ENCODE data around the gene SMAD5. TPM values are rescaled to one million over a fixed set of nuclear protein-coding genes. Genes with fewer than 3 reads are reported as not detected.
A peak's percentile ranks its signal among the peaks of the same experiment; 100 is the strongest.

The SMAD5 gene
- total RNA-seq, 1 donor from 2014 or later = 32.9 TPM

DNA sequence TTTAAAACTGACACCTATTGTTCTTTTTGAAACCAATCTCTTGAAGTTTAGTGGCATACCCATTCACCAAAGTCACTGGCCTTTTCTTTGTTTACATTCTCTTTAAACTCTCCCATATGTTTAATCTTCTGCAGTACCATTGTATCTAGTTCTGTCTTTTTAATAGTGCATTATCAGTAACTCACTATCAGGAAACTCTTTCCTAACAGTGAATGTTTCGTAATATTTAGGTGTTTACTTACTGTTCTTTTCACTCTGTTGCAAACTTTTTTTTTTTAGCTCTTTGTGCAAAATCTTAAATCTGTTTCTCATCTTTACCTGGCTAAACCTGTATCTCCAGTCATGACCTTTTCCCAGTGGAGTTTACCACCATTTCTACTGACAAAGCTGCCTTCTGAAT lies 17.2 kb downstream of the SMAD5 start:
- TF ChIP-seq, protein P1, sequence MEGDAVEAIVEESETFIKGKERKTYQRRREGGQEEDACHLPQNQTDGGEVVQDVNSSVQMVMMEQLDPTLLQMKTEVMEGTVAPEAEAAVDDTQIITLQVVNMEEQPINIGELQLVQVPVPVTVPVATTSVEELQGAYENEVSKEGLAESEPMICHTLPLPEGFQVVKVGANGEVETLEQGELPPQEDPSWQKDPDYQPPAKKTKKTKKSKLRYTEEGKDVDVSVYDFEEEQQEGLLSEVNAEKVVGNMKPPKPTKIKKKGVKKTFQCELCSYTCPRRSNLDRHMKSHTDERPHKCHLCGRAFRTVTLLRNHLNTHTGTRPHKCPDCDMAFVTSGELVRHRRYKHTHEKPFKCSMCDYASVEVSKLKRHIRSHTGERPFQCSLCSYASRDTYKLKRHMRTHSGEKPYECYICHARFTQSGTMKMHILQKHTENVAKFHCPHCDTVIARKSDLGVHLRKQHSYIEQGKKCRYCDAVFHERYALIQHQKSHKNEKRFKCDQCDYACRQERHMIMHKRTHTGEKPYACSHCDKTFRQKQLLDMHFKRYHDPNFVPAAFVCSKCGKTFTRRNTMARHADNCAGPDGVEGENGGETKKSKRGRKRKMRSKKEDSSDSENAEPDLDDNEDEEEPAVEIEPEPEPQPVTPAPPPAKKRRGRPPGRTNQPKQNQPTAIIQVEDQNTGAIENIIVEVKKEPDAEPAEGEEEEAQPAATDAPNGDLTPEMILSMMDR (conservative IDR thresholded peaks at IDR 0.05; ENCODE audit: low read depth, low read length) = no peak
- DNase-seq (ENCODE audit: low read depth) = no peak
- H3K4me3 ChIP-seq (ENCODE audit: low read depth, low read length) = no peak overlapping the region

DNA sequence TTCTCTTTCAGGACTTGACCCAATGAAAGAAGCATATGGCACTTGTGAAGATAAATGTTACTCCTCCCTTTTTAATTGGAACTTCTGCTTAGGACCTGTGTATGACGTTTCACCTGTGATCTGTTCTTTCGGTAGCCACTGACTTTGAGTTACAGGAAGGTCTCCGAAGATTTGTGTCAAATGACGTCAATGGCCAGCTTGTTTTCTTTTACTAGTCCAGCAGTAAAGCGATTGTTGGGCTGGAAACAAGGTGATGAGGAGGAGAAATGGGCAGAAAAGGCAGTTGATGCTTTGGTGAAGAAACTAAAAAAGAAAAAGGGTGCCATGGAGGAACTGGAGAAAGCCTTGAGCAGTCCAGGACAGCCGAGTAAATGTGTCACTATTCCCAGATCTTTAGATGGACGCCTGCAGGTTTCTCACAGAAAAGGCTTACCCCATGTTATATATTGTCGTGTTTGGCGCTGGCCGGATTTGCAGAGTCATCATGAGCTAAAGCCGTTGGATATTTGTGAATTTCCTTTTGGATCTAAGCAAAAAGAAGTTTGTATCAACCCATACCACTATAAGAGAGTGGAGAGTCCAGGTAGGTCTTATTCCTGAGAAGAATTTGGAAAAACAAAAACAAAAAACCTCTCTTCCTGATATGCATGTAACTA lies 21.1 kb downstream of the SMAD5 start:
- no peak overlapping the region for H3K4me3 ChIP-seq (ENCODE audit: low read depth, low read length)
- TF ChIP-seq, protein P1 (conservative IDR thresholded peaks at IDR 0.05; ENCODE audit: low read depth, low read length) = no peak
- no peak for DNase-seq (ENCODE audit: low read depth)

DNA sequence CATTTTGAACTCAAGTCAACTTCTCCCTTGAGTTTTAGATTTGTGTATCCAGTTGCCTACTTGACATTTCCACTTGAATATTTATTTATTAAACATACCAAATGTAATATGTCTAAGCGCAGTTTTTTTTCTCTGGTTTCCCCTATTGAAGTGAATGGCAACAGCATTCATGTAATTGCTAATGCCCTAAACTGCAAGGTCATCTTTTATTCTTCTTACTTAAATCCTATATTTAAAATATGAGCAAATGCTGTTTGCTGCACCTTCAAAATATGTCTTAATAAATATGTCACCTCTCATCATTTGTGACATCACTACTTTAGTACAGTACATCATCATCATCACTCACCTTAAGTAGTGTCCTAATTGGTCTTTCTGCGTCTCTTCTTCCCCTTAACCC lies 22.4 kb downstream of the SMAD5 start:
- H3K4me3 ChIP-seq (ENCODE audit: low read depth, low read length) = no peak overlapping the region
- TF ChIP-seq, protein P1 (conservative IDR thresholded peaks at IDR 0.05; ENCODE audit: low read depth, low read length) = no peak
- DNase-seq (ENCODE audit: low read depth) = no peak

DNA sequence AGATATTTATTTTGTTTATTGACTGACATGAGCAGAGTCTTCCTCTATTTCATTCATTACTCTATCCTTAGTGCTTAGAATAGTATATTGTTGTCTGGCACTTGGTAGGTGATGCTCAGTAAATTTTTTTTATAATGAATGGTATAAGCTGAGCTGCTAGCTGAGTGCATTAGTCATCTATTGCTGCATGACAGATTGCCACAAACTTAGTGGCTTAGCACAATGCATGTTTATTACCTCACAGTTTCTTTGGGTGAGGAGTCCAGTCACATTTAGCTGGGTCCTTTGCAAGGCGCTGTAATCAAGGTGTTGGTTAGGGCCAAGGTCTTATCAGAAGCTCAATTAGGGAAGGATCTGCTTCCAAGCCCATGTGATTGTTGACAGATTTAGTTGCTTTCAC lies 23.1 kb downstream of the SMAD5 start:
- no peak for DNase-seq (ENCODE audit: low read depth)
- TF ChIP-seq, protein P1 (conservative IDR thresholded peaks at IDR 0.05; ENCODE audit: low read depth, low read length) = no peak
- H3K4me3 ChIP-seq (ENCODE audit: low read depth, low read length) = no peak overlapping the region

DNA sequence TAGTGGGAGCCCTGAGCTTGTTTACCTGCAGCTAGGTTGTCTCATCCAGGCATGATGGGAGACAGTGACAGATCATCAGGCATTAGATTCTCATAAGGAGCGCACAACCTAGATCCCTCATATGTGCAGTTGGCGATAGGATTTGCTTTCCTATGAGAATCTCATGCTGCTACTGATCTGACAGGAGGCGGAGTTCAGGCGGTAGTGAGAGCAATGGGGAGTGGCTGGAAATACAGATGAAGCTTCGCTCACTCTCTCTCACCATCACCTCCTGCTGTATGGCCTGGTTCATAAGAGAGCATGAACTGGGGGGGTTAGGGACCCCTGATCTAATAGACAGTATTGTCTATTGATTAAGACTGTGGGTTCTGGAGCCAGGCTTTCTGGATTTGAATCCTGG lies 24.9 kb downstream of the SMAD5 start:
- no peak for DNase-seq (ENCODE audit: low read depth)

DNA sequence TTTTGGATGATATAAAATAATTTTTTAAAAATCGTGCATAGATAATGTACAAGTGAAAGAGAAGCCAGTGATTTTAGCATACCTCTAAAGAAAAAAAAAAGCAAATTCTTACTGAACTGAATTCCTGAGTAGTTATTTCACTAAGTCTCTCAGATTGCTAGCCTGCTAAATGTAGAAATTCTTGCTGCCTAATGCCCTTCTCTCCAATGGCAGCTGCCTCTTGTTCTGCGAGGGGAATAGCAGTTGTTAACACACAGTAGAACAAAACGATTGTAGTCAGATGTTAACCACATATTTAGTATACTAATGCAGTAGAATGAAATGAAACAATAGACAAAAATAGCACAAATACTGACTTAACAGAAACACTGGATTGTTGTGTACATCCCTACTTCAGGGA lies 26.8 kb downstream of the SMAD5 start:
- H3K4me3 ChIP-seq (ENCODE audit: low read depth, low read length) = no peak overlapping the region
- DNase-seq (ENCODE audit: low read depth) = no peak
- TF ChIP-seq, protein P1 (conservative IDR thresholded peaks at IDR 0.05; ENCODE audit: low read depth, low read length) = no peak

More for the DNA sequence above, 24.9 kb downstream of the SMAD5 start:
- H3K4me3 ChIP-seq (ENCODE audit: low read depth, low read length) = no peak overlapping the region
- TF ChIP-seq, protein P1 (conservative IDR thresholded peaks at IDR 0.05; ENCODE audit: low read depth, low read length) = no peak

DNA sequence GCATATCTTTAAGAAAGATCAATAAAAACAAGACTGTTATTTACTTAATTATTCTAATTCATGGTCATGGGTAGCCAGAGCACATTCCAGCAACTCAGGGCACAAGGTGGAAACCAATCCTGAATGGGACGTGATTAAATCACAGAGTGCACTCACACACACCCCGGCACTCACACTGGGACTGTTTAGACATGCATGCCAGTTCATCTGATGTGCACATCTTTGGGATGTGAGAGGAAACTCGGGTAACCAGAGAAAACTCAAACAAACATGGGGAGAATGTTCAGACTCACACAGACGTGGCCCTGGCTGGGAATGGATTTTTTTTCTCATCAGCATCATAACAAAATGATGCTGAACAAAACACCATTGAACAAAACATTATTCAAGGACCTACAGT lies 29.4 kb downstream of the SMAD5 start:
- TF ChIP-seq, protein P1 (conservative IDR thresholded peaks at IDR 0.05; ENCODE audit: low read depth, low read length) = no peak
- H3K4me3 ChIP-seq (ENCODE audit: low read depth, low read length) = no peak overlapping the region
- DNase-seq (ENCODE audit: low read depth) = peak; percentile 38

Data from epithelial cell of proximal tubule (primary cell).